Activated CD4-positive, alpha-beta T cell treated with anti-CD3 and anti-CD28 coated beads for 36 hours (primary cell): Measurements from ENCODE around the gene CAPN10. TPM values are rescaled to one million over a fixed set of nuclear protein-coding genes. Genes with fewer than 3 reads are reported as not detected.
A peak's percentile ranks its signal among the peaks of the same experiment; 100 is the strongest.
"Not testable (repeated sequence)": the region's sequence is repeated elsewhere in the genome, so short reads cannot be mapped to it uniquely, and the experiment has no call there.

Source experiments
- ATAC-seq: fragments of 200-7000 bp; cut with Tn5 transposase; one replicate; pipeline ENCODE4 v1.10.0; 2021; ENCODE audit warnings: mild to moderate bottlenecking, moderate library complexity
- CTCF ChIA-PET: fragments of 350-600 bp; sonication (Branson Sonifier 250); formaldehyde crosslinking; loops from one replicate; lab custom pipeline; 2021; ENCODE audit warnings: antibody characterized with exemption; lab: Charles Lee
- POLR2A ChIA-PET: fragments of 350-600 bp; sonication (Branson Sonifier 250); formaldehyde crosslinking; loops from one replicate; lab custom pipeline; 2021; ENCODE audit warnings: antibody characterized with exemption, inconsistent platforms; lab: Charles Lee
- DNase-seq: peaks from one replicate; pipeline ENCODE4 v3.0.0-alpha.2; 2020
- H3K27ac Mint-ChIP-seq: one replicate; pipeline ENCODE4 v1.8.0; 2021; ENCODE audit warnings: mixed read lengths
- H3K27me3 Mint-ChIP-seq: one replicate; pipeline ENCODE4 v1.8.0; 2021; ENCODE audit warnings: mixed read lengths
- H3K36me3 Mint-ChIP-seq: one replicate; pipeline ENCODE4 v1.8.0; 2021; ENCODE audit warnings: low read depth, mixed read lengths
- H3K4me1 Mint-ChIP-seq: one replicate; pipeline ENCODE4 v1.8.0; 2021; ENCODE audit warnings: mixed read lengths
- H3K4me3 Mint-ChIP-seq: one replicate; pipeline ENCODE4 v1.8.0; 2021; ENCODE audit warnings: mild to moderate bottlenecking, moderate library complexity, mixed read lengths
- H3K9me3 Mint-ChIP-seq: one replicate; pipeline ENCODE4 v1.8.0; 2021; ENCODE audit warnings: low read depth, mixed read lengths
- intact Hi-C, 2 experiments: fragments of 100-400 bp; cut with DNase I in 1 of 2; cut with micrococcal nuclease in 1 of 2; formaldehyde crosslinking; loops; one replicate each; pipeline versions ENCODE4 v1.14.2 to v1.15.1; 2022 to 2024; cut with DNase I, micrococcal nuclease
- total RNA-seq, 2 experiments: library from RNA; stranded (reverse); gene quantifications; one replicate each; pipeline ENCODE4 v1.2.3, GENCODE V29; 2021

CAPN10 gene
- total RNA-seq, 2 experiments from 2014 or later: 22.1 to 30.2 TPM

- Mint-ChIP-seq H3K27ac (no peak overlapping the region), H3K4me1 (peaks cover 38% of the 10 kb centered on the region), H3K36me3 (peaks cover 35% of the 10 kb centered on the region), H3K9me3 (no peaks in the 10 kb centered on the region), H3K27me3 (no peaks in the 10 kb centered on the region), H3K4me3 (peak overlapping the region; percentile 33)
- POLR2A ChIA-PET: no interaction called here
- DNase-seq (peak; percentile 83), ATAC-seq (no peak)
- intact Hi-C loops: no loop called here
- CTCF ChIA-PET: interaction anchor here (2.0 kb wide), 1 partner anchor 9 kb away, joined by 5 read pairs; no protein-coding TSS in a partner anchor
Observed at GRCh38 chr2:240556553-240557100, 29.9 kb upstream of the CAPN10 start.

- Mint-ChIP-seq H3K4me1 (peaks cover 44% of the 10 kb centered on the region), H3K4me3 (peak overlapping the region; percentile 33), H3K27me3 (no peaks in the 10 kb centered on the region), H3K36me3 (peaks cover 31% of the 10 kb centered on the region), H3K27ac (no peak overlapping the region), H3K9me3 (no peaks in the 10 kb centered on the region)
- ATAC-seq: no peak
- DNase-seq: no peak
- POLR2A ChIA-PET: no interaction called here
- CTCF ChIA-PET: interaction anchor here (2.0 kb wide), 1 partner anchor 8 kb away, joined by 5 read pairs; no protein-coding TSS in a partner anchor
- intact Hi-C loops: no loop called here
Observed at GRCh38 chr2:240557101-240557751, 29.3 kb upstream of the CAPN10 start.

DNA sequence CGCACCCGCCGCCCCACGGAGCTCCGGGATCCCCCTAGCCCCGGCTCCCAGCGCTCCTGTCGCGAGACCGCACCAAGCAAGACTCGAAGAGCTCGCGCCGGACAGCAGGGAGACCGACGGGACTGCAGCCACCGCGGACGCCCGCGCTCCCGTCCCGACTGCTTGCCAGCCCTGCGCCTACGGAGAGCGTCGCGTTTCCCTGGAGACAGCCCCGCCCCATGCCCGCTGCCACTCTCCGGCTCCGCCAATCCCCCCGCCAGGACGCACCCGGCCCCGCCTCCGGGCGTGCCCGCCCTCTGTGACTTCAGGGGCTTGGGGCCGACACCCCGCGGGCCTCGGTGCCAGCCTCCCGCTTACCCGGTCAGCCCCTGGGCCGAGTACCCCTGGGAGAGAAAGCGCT, 28.7 kb upstream of the CAPN10 start, which contains the start of gene ANKMY1:
ANKMY1 (minus strand) TSS at position 181 of the 400 bp plus-strand sequence. CDS start 653 bp downstream, outside the sequence.
- CTCF ChIA-PET: interaction anchor here (2.0 kb wide), 1 partner anchor 8 kb away, joined by 5 read pairs; no protein-coding TSS in a partner anchor

GRCh38 chr2:240558236-240558761, 28.2 kb upstream of the CAPN10 start:
- peak overlapping the region; percentile 88 for H3K27ac Mint-ChIP-seq
- intact Hi-C loops: no loop called here

More for the DNA sequence above, 28.7 kb upstream of the CAPN10 start, which contains the start of gene ANKMY1:
- intact Hi-C loops: no loop called here
- peak; percentile 24 for ATAC-seq
- H3K27me3 Mint-ChIP-seq: no peaks in the 10 kb centered on the region
- peaks cover 33% of the 10 kb centered on the region for H3K36me3 Mint-ChIP-seq
- H3K27ac Mint-ChIP-seq: peak within 1 kb of the TSS; percentile 88
- H3K9me3 Mint-ChIP-seq: no peaks in the 10 kb centered on the region
- peak; percentile 87 for DNase-seq
- H3K4me1 Mint-ChIP-seq: peaks cover 49% of the 10 kb centered on the region
- H3K4me3 Mint-ChIP-seq: peak within 1 kb of the TSS; percentile 82
- POLR2A ChIA-PET: no interaction called here

GRCh38 chr2:240559286-240559685, 27.2 kb upstream of the CAPN10 start:
- peak overlapping the region; percentile 88 for H3K27ac Mint-ChIP-seq
- peak overlapping the region; percentile 82 for H3K4me3 Mint-ChIP-seq
- no peaks in the 10 kb centered on the region for H3K27me3 Mint-ChIP-seq
- CTCF ChIA-PET: interaction anchor here (0.6 to 1.4 kb wide), 3 partner anchors 23 to 31 kb away, joined by 3 read pairs; no protein-coding TSS in a partner anchor
- peaks cover 64% of the 10 kb centered on the region for H3K4me1 Mint-ChIP-seq
- intact Hi-C loops: no loop called here
- POLR2A ChIA-PET: interaction anchor here (0.7 kb wide), 1 partner anchor 1240 kb away, joined by 3 read pairs; no protein-coding TSS in a partner anchor
- no peaks in the 10 kb centered on the region for H3K9me3 Mint-ChIP-seq
- no peak for DNase-seq
- no peak for ATAC-seq
- peaks cover 44% of the 10 kb centered on the region for H3K36me3 Mint-ChIP-seq

More at GRCh38 chr2:240558236-240558761, 28.2 kb upstream of the CAPN10 start:
- no peaks in the 10 kb centered on the region for H3K9me3 Mint-ChIP-seq
- peak overlapping the region; percentile 82 for H3K4me3 Mint-ChIP-seq
- peaks cover 54% of the 10 kb centered on the region for H3K4me1 Mint-ChIP-seq
- ATAC-seq: no peak
- peaks cover 36% of the 10 kb centered on the region for H3K36me3 Mint-ChIP-seq
- ChIA-PET CTCF (interaction anchor here (1.4 kb wide), 1 partner anchor 32 kb away, joined by 3 read pairs; no protein-coding TSS in a partner anchor), POLR2A (no interaction called here)
- no peaks in the 10 kb centered on the region for H3K27me3 Mint-ChIP-seq
- no peak for DNase-seq

GRCh38 chr2:240560084-240560479, 26.5 kb upstream of the CAPN10 start, which contains the start of gene DUSP28:
TSS of gene DUSP28 (plus strand) at chr2:240560357. CDS start at chr2:240560685, 328 bp downstream.
- Mint-ChIP-seq H3K27me3 (no peaks in the 10 kb centered on the region), H3K27ac (peak within 1 kb of the TSS; percentile 89), H3K4me1 (peaks cover 72% of the 10 kb centered on the region), H3K4me3 (peak within 1 kb of the TSS; percentile 82), H3K9me3 (no peaks in the 10 kb centered on the region), H3K36me3 (peaks cover 50% of the 10 kb centered on the region)
- ChIA-PET CTCF (interaction anchor here (0.6 to 1.4 kb wide), 3 partner anchors 26 to 46 kb away, joined by 3 to 8 read pairs (median 6); partner anchors contain the start of gene CAPN10), POLR2A (interaction anchor here (1.6 kb wide), 1 partner anchor 26 kb away, joined by 13 read pairs; the partner anchor contains the start of gene CAPN10)
- peak; percentile 62 for ATAC-seq
- peak; percentile 94 for DNase-seq
- intact Hi-C loops: loop anchor here (1.0 to 10.0 kb wide), 18 partner anchors 8 to 1325 kb away; partner anchors contain the start of genes HDLBP (in 2 of the 2), SEPTIN2 (in 2 of the 2), ATG4B (in 1 of the 2) and CAPN10 (in 1 of the 2)

GRCh38 chr2:240560480-240561324, 25.8 kb upstream of the CAPN10 start:
- DNase-seq (peak; percentile 100), ATAC-seq (peak; percentile 60)
- H3K4me3 Mint-ChIP-seq: peak overlapping the region; percentile 82
- POLR2A ChIA-PET: interaction anchor here (0.5 to 1.6 kb wide), 2 partner anchors 26 to 166 kb away, joined by 6 to 13 read pairs; partner anchors contain the start of gene CAPN10
- intact Hi-C loops: loop anchor here (1.0 to 10.0 kb wide), 21 partner anchors 8 to 1324 kb away; partner anchors contain the start of genes CAPN10 (in 2 of the 2), FARP2 (in 2 of the 2), HDLBP (in 2 of the 2) and SEPTIN2 (in 2 of the 2)
- peaks cover 76% of the 10 kb centered on the region for H3K4me1 Mint-ChIP-seq
- CTCF ChIA-PET: interaction anchor here (0.7 to 1.4 kb wide), 3 partner anchors 26 to 601 kb away, joined by 4 to 8 read pairs (median 6); partner anchors contain the start of gene CAPN10
- peak overlapping the region; percentile 89 for H3K27ac Mint-ChIP-seq
- peaks cover 51% of the 10 kb centered on the region for H3K36me3 Mint-ChIP-seq
- no peaks in the 10 kb centered on the region for H3K9me3 Mint-ChIP-seq
- no peaks in the 10 kb centered on the region for H3K27me3 Mint-ChIP-seq

GRCh38 chr2:240561325-240561971, 25.1 kb upstream of the CAPN10 start:
- Mint-ChIP-seq H3K4me1 (peaks cover 73% of the 10 kb centered on the region), H3K27ac (peak overlapping the region; percentile 89), H3K27me3 (no peaks in the 10 kb centered on the region), H3K4me3 (peak overlapping the region; percentile 82), H3K9me3 (no peaks in the 10 kb centered on the region), H3K36me3 (peaks cover 50% of the 10 kb centered on the region)
- peak; percentile 38 for DNase-seq
- ChIA-PET POLR2A (interaction anchor here (1.6 kb wide), 1 partner anchor 25 kb away, joined by 13 read pairs; the partner anchor contains the start of gene CAPN10), CTCF (interaction anchor here (0.7 to 1.4 kb wide), 3 partner anchors 25 to 601 kb away, joined by 4 to 8 read pairs (median 6); partner anchors contain the start of gene CAPN10)
- intact Hi-C loops: loop anchor here (1.0 to 10.0 kb wide), 18 partner anchors 25 to 1323 kb away; partner anchors contain the start of genes FARP2 (in 2 of the 2), ATG4B (in 1 of the 2), CAPN10 (in 1 of the 2) and COPS9 (in 1 of the 2)
- peak; percentile 1 for ATAC-seq

- Mint-ChIP-seq H3K36me3 (peaks cover 48% of the 10 kb centered on the region), H3K27ac (peak overlapping the region; percentile 98), H3K4me1 (peaks cover 63% of the 10 kb centered on the region)
- intact Hi-C loops: loop anchor here (5.0 to 10.0 kb wide), 6 partner anchors 51 to 1322 kb away; partner anchors contain the start of genes D2HGDH (in 1 of the 2), FARP2 (in 1 of the 2), HDLBP (in 1 of the 2) and SEPTIN2 (in 1 of the 2)
- CTCF ChIA-PET: interaction anchor here (2.1 to 4.4 kb wide), 3 partner anchors 17 to 50 kb away, joined by 9 to 29 read pairs (median 21); partner anchors contain the start of gene CAPN10
- DNase-seq, H3K27me3 Mint-ChIP-seq, POLR2A ChIA-PET, H3K9me3 Mint-ChIP-seq, ATAC-seq, H3K4me3 Mint-ChIP-seq: not testable (repeated sequence)
Observed at GRCh38 chr2:240563231-240563630, 23.3 kb upstream of the CAPN10 start.
